A549 treated with ZK216348 at 1 μM for 4 hours (cell line): ENCODE measurements around the gene TPH2. TPM values are rescaled to one million over a fixed set of nuclear protein-coding genes. Genes with fewer than 3 reads are reported as not detected.

Experiments used
- total RNA-seq: library from RNA; stranded (reverse); fragments of 200-300 nt; extraction: Qiagen RNA extraction; gene quantifications from 5 replicates; pipeline ENCODE4 v1.2.3, GENCODE V29; 2022; ENCODE audit warnings: low read depth

Gene TPH2
- total RNA-seq: 0.20 TPM in 1 of 5 replicates, not detected in the others

GRCh38 chr12:71938728-71939385 lies at the start of gene TPH2:
TSS of gene TPH2 (plus strand) at chr12:71938845. CDS start at chr12:71938987, 142 bp downstream.

Other genes starting within 250 kb of the TPH2 start
- gene RAB21, start 184.0 kb upstream of the TPH2 start, total RNA-seq: 30.9 to 64.7 TPM (median 38.7 TPM) in 5 replicates
- gene TBC1D15, start 99.1 kb upstream of the TPH2 start, total RNA-seq: 17.6 to 27.9 TPM (median 21.1 TPM) in 5 replicates